Measurements from ENCODE around the gene PRKAR2A.
"Not testable (repeated sequence)": the region's sequence is repeated elsewhere in the genome, so short reads cannot be mapped to it uniquely, and the experiment has no call there.

DNA sequence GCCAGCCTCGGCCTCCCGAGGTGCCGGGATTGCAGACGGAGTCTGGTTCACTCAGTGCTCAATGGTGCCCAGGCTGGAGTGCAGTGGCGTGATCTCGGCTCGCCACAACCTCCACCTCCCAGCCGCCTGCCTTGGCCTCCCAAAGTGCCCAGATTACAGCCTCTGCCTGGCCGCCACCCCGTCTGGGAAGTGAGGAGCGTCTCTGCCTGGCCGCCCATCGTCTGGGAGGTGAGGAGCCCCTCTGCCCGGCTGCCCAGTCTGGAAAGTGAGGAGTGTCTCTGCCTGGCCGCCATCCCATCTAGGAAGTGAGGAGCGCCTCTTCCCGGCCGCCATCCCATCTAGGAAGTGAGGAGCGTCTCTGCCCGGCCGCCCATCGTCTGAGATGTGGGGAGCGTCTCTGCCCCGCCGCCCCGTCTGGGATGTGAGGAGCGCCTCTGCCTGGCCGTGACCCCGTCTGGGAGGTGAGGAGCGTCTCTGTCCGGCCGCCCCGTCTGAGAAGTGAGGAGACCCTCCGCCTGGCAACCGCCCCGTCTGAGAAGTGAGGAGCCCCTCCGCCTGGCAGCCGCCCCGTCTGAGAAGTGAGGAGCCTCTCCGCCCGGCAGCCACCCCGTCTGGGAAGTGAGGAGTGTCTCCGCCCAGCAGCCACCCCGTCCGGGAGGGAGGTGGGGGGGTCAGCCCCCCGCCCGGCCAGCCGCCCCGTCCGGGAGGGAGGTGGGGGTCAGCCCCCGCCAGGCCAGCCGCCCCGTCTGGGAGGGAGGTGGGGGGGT lies 113.7 kb downstream of the PRKAR2A start:
- not testable (repeated sequence) for TF ChIP-seq ZNF565 (CRISPR knock-in tag; conservative IDR thresholded peaks at IDR 0.05; ENCODE audit: low read depth); ESRRG (CRISPR knock-in tag; IDR thresholded peaks at IDR 0.05); TOX (CRISPR knock-in tag; IDR thresholded peaks at IDR 0.05; ENCODE audit: borderline replicate concordance); GLIS3 (CRISPR knock-in tag; IDR thresholded peaks at IDR 0.05); ZFP30 (CRISPR knock-in tag; IDR thresholded peaks at IDR 0.05); TSHZ2 (CRISPR knock-in tag; IDR thresholded peaks at IDR 0.05); ISL1 (CRISPR knock-in tag; IDR thresholded peaks at IDR 0.05); RARB (CRISPR knock-in tag; IDR thresholded peaks at IDR 0.05); SNAI2 (CRISPR knock-in tag; IDR thresholded peaks at IDR 0.05); ARNTL (CRISPR knock-in tag; IDR thresholded peaks at IDR 0.05; ENCODE audit: borderline replicate concordance, low read depth); PPARA (CRISPR knock-in tag; IDR thresholded peaks at IDR 0.05; ENCODE audit: borderline replicate concordance); ZNF8 (CRISPR knock-in tag; IDR thresholded peaks at IDR 0.05)
- TF ChIP-seq, protein P1, sequence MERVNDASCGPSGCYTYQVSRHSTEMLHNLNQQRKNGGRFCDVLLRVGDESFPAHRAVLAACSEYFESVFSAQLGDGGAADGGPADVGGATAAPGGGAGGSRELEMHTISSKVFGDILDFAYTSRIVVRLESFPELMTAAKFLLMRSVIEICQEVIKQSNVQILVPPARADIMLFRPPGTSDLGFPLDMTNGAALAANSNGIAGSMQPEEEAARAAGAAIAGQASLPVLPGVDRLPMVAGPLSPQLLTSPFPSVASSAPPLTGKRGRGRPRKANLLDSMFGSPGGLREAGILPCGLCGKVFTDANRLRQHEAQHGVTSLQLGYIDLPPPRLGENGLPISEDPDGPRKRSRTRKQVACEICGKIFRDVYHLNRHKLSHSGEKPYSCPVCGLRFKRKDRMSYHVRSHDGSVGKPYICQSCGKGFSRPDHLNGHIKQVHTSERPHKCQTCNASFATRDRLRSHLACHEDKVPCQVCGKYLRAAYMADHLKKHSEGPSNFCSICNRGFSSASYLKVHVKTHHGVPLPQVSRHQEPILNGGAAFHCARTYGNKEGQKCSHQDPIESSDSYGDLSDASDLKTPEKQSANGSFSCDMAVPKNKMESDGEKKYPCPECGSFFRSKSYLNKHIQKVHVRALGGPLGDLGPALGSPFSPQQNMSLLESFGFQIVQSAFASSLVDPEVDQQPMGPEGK (CRISPR knock-in tag; IDR thresholded peaks at IDR 0.05; ENCODE audit: borderline replicate concordance), result not testable (repeated sequence)

All from SK-N-SH treated with all-trans-retinoic acid at 6 μM for 48 hours (cell line).